ENCODE data around the gene STOX2.

Gene STOX2

DNA sequence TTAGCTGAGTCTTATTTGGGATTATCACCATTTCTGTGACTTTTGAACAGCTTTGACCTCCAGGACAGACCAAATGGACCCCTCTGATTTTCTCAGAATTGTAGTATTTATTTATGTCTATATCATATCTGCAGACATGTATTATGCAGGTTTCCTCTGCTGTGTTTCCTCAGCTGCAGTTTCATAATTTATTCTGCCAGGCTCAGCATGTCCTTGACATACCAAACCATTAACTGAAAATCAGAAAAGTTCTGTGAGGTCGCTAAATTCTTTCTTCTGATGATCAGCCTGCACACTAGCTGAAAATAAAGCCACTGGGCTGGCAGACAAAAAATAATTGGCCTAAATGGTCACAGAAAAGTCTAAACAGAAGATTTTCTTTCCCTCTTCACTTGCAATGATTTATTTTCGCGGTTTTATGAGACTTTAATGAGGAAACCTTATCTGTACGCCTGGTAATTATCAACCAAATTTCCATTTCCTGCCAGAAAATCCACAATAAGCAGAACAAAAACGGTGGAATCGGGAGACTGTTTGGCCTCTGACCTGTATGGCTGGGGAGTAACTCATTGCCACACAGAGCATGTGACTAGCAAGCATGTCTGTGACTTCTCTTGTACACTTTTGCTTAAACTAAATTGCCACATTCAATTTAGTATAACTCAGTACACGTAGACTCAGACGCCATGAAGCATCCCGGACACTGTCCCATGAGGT is 161.6 kb downstream of the STOX2 start:
- Histone ChIP-seq H3K27me3 (ENCODE audit: insufficient read depth, low read length) (no peaks in the 10 kb centered on the region), H3K36me3 (ENCODE audit: insufficient read depth, low read depth, low read length) (no peaks in the 10 kb centered on the region), H3K4me3 (ENCODE audit: low read length) (no peak overlapping the region), H3K9me3 (ENCODE audit: insufficient read depth, low read depth, low read length) (no peaks in the 10 kb centered on the region), H3K27ac (ENCODE audit: low read length) (no peak overlapping the region), H3K4me1 (ENCODE audit: insufficient read depth, low read length) (no peaks in the 10 kb centered on the region), H3K9ac (ENCODE audit: low read depth, low read length) (no peak overlapping the region)

- H3K27ac ChIP-seq (ENCODE audit: low read length) = no peak overlapping the region
- no peak overlapping the region for H3K9ac ChIP-seq (ENCODE audit: low read depth, low read length)
Measured at GRCh38 chr4:184067931-184068554, 162.9 kb downstream of the STOX2 start.

More at GRCh38 chr4:184067931-184068554, 162.9 kb downstream of the STOX2 start:
- Histone ChIP-seq H3K4me1 (ENCODE audit: insufficient read depth, low read length) (no peaks in the 10 kb centered on the region), H3K27me3 (ENCODE audit: insufficient read depth, low read length) (no peaks in the 10 kb centered on the region), H3K9me3 (ENCODE audit: insufficient read depth, low read depth, low read length) (no peaks in the 10 kb centered on the region; the same call in 1 of the 2 replicates), H3K4me3 (ENCODE audit: low read length) (no peak overlapping the region), H3K36me3 (ENCODE audit: insufficient read depth, low read depth, low read length) (no peaks in the 10 kb centered on the region)
